Right atrium auricular region (tissue), 2 donors: Measurements from ENCODE around the gene RNF220. TPM values are rescaled to one million over a fixed set of nuclear protein-coding genes. Genes with fewer than 3 reads are reported as not detected.

Source experiments
- DNase-seq: peaks from one replicate; pipeline ENCODE4 v3.0.0-alpha.2; 2019; ENCODE audit warnings: low spot score
- H3K27ac ChIP-seq, 2 donors: fragments of 200-600 bp; sonication (generic); 1 replicate in 1 of 2; 2 replicates in 1 of 2; pipeline ENCODE4 v1.5.1; 2016 to 2019
- H3K27me3 ChIP-seq, 2 donors: fragments of 200-600 bp; sonication (generic); one replicate each; pipeline versions ENCODE4 v1.5.1 to v1.6.0; 2017 to 2019
- H3K36me3 ChIP-seq: fragments of 200-600 bp; sonication (generic); one replicate; pipeline ENCODE4 v1.5.1; 2016
- H3K4me1 ChIP-seq, 2 donors: fragments of 200-600 bp; sonication (generic); one replicate each; pipeline versions ENCODE4 v1.5.1 to v1.6.0; 2017 to 2019
- H3K4me3 ChIP-seq, 2 donors: fragments of 200-600 bp; sonication (generic); 1 replicate in 1 of 2; 2 replicates in 1 of 2; pipeline ENCODE4 v1.5.1; 2017 to 2019; ENCODE audit warnings: mild to moderate bottlenecking in 1 of 2, moderate library complexity in 1 of 2
- H3K9me3 ChIP-seq, 2 donors: fragments of 200-600 bp; sonication (generic); one replicate each; pipeline ENCODE4 v1.5.1; 2019
- total RNA-seq, 2 donors: library from RNA; depleted of rRNA; stranded (reverse); fragments of >200 nt; gene quantifications; one replicate each; pipeline ENCODE4 v1.1.0, GENCODE V29; 2016
- TF ChIP-seq, protein P1 (sequence below), 2 donors: fragments of 200-600 bp; sonication (generic); IDR thresholded peaks; one replicate each; pipeline ENCODE4 v1.5.1; 2019; ENCODE audit warnings: antibody characterized with exemption in 2 of 2

RNF220 gene
- total RNA-seq, 2 donors from 2014 or later: 76.1 to 91.6 TPM

DNA sequence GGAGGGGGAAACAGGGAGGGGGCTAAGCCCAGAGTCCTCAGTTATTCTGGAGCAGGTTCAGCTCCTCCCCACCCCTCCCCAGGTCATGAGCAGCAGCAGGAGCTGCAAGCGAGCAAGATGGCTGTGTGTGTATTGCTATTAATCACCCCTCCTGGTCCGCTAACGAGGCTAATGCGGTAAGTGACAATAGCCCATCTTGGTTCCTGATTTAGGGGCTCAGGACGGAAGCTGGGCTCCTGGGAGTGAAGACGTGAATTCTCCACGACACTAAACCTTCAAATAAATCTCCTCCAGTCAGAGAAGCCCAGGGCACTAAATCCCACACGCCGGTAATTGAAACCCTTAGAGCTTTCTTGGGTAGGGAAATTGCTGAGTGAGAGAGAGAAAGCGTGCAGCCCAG is 193.1 kb downstream of the RNF220 start:
- no peaks in the 10 kb centered on the region for H3K36me3 ChIP-seq
- H3K27me3 ChIP-seq: no peaks in the 10 kb centered on the region
- H3K4me3 ChIP-seq: no peak overlapping the region
- no peaks in the 10 kb centered on the region for H3K4me1 ChIP-seq
- TF ChIP-seq, protein P1, sequence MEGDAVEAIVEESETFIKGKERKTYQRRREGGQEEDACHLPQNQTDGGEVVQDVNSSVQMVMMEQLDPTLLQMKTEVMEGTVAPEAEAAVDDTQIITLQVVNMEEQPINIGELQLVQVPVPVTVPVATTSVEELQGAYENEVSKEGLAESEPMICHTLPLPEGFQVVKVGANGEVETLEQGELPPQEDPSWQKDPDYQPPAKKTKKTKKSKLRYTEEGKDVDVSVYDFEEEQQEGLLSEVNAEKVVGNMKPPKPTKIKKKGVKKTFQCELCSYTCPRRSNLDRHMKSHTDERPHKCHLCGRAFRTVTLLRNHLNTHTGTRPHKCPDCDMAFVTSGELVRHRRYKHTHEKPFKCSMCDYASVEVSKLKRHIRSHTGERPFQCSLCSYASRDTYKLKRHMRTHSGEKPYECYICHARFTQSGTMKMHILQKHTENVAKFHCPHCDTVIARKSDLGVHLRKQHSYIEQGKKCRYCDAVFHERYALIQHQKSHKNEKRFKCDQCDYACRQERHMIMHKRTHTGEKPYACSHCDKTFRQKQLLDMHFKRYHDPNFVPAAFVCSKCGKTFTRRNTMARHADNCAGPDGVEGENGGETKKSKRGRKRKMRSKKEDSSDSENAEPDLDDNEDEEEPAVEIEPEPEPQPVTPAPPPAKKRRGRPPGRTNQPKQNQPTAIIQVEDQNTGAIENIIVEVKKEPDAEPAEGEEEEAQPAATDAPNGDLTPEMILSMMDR (IDR thresholded peaks at IDR 0.05): no peak
- H3K9me3 ChIP-seq: no peaks in the 10 kb centered on the region
- H3K27ac ChIP-seq: no peak overlapping the region
- no peak for DNase-seq

DNA sequence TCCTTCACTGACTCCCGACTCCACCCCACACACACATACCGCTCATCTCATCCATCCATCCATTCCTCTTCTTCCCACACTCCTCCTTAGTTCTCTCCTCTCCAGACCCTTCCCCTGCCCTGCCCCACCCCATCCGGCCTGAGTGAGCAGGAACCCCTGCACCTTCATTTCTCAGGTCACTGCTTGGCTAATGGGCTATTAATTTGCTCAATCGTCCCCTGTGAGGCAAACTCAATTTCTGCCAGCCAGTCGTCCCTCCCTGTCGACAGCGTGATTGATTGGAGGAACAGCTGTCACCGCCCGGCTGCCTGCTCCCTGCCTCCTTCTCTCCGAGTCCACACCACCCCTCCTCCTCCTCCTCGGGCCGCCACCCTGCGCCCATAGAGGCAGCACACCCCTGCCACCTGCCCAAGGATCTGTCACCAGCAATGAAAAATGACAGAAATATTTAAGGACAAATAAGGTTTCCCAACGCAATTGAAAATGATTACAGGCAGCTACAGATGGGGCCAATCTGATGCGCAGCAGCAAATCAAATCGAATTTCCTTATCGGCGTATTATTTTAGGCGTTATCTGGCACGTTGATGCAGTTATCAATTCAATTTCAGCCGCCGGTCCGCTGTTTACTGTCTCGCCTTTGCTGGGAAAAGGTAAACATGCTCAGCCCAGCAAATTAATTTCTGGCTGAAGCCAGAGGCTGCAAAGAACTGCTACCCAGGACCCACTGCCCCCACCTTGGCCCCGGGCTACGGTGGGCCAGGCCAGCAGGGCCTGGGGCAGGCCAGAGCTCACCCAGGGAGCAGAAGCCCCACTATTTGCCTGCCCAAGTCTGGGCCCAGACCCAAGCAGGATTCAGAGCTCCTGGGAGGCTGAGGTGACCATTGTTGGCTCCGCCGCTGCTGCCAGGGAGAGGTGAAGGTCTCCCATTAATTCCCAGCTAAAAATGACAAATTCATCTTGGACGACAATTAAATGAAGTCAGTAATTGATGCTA is 197.9 kb downstream of the RNF220 start:
- H3K4me3 ChIP-seq: no peak overlapping the region
- no peaks in the 10 kb centered on the region for H3K9me3 ChIP-seq
- no peak for DNase-seq
- H3K4me1 ChIP-seq: no peaks in the 10 kb centered on the region
- TF ChIP-seq, protein P1 (IDR thresholded peaks at IDR 0.05): no peak
- H3K36me3 ChIP-seq: no peaks in the 10 kb centered on the region
- no peak overlapping the region for H3K27ac ChIP-seq
- H3K27me3 ChIP-seq: no peaks in the 10 kb centered on the region

DNA sequence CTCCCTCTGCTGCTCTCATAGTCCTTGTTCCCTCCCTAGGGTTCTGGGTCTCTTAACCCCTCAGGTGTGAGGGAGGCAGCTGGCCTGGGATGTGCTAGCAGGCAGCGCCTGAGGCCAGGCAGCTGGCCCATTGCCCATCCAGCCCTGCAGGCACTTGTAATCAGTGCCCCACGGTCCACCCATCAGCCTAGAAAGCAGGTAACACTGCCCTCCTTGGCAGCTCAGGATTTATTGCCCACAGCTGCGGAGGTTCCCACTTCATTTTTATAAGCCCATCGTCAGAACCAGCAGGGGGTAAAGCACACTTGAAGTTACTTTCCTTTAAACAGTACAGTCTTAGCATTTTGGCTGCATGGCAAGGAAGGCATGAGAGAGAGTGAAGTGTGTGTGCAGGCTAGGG is 198.7 kb downstream of the RNF220 start:
- Histone ChIP-seq H3K4me3 (no peak overlapping the region), H3K27ac (no peak overlapping the region), H3K9me3 (no peaks in the 10 kb centered on the region), H3K27me3 (no peaks in the 10 kb centered on the region), H3K36me3 (no peaks in the 10 kb centered on the region), H3K4me1 (no peaks in the 10 kb centered on the region)
- DNase-seq: no peak
- TF ChIP-seq, protein P1 (IDR thresholded peaks at IDR 0.05): no peak

DNA sequence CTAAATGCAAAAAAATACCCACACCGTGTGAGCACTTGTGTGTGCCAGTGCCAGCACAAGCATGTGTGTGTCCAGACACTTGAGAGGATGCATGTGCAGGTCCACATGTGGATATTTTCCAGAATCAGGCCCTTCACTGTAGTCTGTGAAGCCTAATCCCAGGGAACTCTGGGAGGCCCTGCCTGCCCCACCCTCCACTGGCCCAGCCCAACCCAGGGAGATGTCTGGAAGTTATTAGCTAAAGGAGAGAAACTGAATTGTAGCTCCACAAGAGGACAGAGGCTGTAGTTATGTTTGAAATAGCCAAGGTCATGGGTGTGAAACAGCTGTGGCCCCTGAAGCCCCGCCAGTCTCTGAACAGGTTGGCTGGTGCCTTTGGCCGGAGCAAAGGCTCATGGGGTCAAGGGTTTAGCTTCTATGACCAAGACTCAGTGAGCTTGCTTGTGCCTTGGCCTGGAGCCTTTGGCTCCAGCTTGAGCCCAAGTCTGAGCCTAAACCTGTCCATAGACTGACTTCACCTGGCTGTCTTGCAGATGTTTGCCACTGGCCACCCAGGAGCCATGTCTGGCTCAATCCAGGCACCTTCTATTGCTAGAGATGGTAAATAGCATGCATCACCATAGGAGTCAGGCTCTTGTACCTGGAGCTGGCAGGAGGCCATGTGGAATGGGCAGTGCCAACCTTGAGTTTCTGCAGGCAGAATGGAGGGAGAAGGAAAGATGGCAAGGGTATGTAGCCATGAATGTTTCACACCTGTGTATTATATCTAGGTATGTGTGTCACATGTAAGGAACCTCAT is 199.3 kb downstream of the RNF220 start:
- no peak overlapping the region for H3K4me3 ChIP-seq
- TF ChIP-seq, protein P1 (IDR thresholded peaks at IDR 0.05): no peak
- H3K36me3 ChIP-seq: no peaks in the 10 kb centered on the region
- no peaks in the 10 kb centered on the region for H3K4me1 ChIP-seq
- H3K27me3 ChIP-seq: no peaks in the 10 kb centered on the region
- no peak overlapping the region for H3K27ac ChIP-seq
- H3K9me3 ChIP-seq: no peaks in the 10 kb centered on the region
- no peak for DNase-seq

DNA sequence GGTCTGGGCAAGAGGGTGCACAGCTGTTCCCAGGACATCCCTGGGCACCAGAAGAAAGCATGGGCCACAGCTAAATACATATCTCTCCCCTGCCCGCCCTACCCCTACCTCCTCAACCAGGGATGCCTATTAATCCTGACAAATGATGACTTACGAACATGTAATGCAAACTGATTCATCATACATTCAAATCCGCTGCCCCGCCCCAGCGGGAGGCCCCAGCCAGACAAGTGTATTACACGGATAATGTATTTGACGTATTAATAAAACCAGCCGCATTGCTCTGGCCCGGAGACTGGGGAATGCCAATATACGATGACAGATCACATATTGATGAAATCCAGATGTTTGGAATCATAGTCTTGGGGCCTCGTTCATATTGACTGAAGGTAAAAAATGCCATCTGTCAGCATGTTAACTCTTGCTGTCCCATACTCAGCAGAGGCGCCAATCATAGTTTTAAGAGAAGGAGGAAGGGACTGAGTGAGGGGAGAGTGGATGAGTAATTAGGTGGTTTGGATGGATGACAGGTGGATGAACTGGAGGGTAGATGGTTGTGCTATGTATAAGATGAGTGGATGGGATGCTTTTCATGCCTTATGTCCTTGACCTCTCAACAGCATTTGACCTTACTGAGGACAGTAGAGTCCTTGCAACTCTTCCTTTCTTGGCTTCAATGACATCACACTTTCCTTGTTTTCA is 201.0 kb downstream of the RNF220 start:
- no peak for DNase-seq
- H3K27me3 ChIP-seq: no peaks in the 10 kb centered on the region

More for the DNA sequence above, 201.0 kb downstream of the RNF220 start:
- TF ChIP-seq, protein P1 (IDR thresholded peaks at IDR 0.05): no peak
- Histone ChIP-seq H3K9me3 (no peaks in the 10 kb centered on the region), H3K36me3 (no peaks in the 10 kb centered on the region), H3K4me1 (peaks cover 0 to 5% of the 10 kb centered on the region in 2 donors), H3K27ac (no peak overlapping the region), H3K4me3 (no peak overlapping the region)
